Measurements from ENCODE around the gene COL19A1.

The COL19A1 gene

GRCh38 chr6:70129341-70129740 lies 263.0 kb downstream of the COL19A1 start:
- no peak for DNase-seq (ENCODE audit: low spot score in 2 of 2)
- H3K27me3 ChIP-seq (ENCODE audit: low read depth), result no peaks in the 10 kb centered on the region
- no peaks in the 10 kb centered on the region for H3K36me3 ChIP-seq (replicated peaks)
- H3K4me3 ChIP-seq, result no peak overlapping the region
- no peaks in the 10 kb centered on the region for H3K9me3 ChIP-seq
- in situ Hi-C loops (cut with MboI; ENCODE audit: low sequenced_read_pairs), result no loop called here
- H3K4me1 ChIP-seq, result no peaks in the 10 kb centered on the region

GRCh38 chr6:70130865-70131264 lies 264.5 kb downstream of the COL19A1 start:
- H3K4me3 ChIP-seq, result no peak overlapping the region
- no peaks in the 10 kb centered on the region for H3K27me3 ChIP-seq (ENCODE audit: low read depth)
- no peaks in the 10 kb centered on the region for H3K36me3 ChIP-seq (replicated peaks)
- no peak for DNase-seq (ENCODE audit: low spot score in 2 of 2)
- H3K9me3 ChIP-seq, result no peaks in the 10 kb centered on the region
- in situ Hi-C loops (cut with MboI; ENCODE audit: low sequenced_read_pairs), result no loop called here
- H3K4me1 ChIP-seq, result no peaks in the 10 kb centered on the region

GRCh38 chr6:70131528-70131927 lies 265.2 kb downstream of the COL19A1 start:
- Histone ChIP-seq H3K36me3 (replicated peaks) (no peaks in the 10 kb centered on the region), H3K9me3 (no peaks in the 10 kb centered on the region), H3K27me3 (ENCODE audit: low read depth) (no peaks in the 10 kb centered on the region), H3K4me1 (no peaks in the 10 kb centered on the region), H3K4me3 (no peak overlapping the region)
- in situ Hi-C loops (cut with MboI; ENCODE audit: low sequenced_read_pairs), result no loop called here
- DNase-seq (ENCODE audit: low spot score in 2 of 2), result no peak

GRCh38 chr6:70133246-70133645 lies 266.9 kb downstream of the COL19A1 start:
- no peak for DNase-seq (ENCODE audit: low spot score in 2 of 2)
- H3K4me1 ChIP-seq, result peaks cover 14% of the 10 kb centered on the region
- no peaks in the 10 kb centered on the region for H3K9me3 ChIP-seq
- in situ Hi-C loops (cut with MboI; ENCODE audit: low sequenced_read_pairs), result no loop called here
- no peak overlapping the region for H3K4me3 ChIP-seq
- no peaks in the 10 kb centered on the region for H3K27me3 ChIP-seq (ENCODE audit: low read depth)
- H3K36me3 ChIP-seq (replicated peaks), result no peaks in the 10 kb centered on the region

- Histone ChIP-seq H3K36me3 (replicated peaks) (no peaks in the 10 kb centered on the region), H3K27me3 (ENCODE audit: low read depth) (no peaks in the 10 kb centered on the region), H3K9me3 (no peaks in the 10 kb centered on the region), H3K4me3 (no peak overlapping the region), H3K4me1 (peaks cover 25% of the 10 kb centered on the region)
- no peak for DNase-seq (ENCODE audit: low spot score in 2 of 2)
- in situ Hi-C loops (cut with MboI; ENCODE audit: low sequenced_read_pairs), result no loop called here
These were observed 268.2 kb downstream of the COL19A1 start for GRCh38 chr6:70134542-70134941.

- in situ Hi-C loops (cut with MboI; ENCODE audit: low sequenced_read_pairs), result no loop called here
- Histone ChIP-seq H3K4me1 (peaks cover 26% of the 10 kb centered on the region), H3K9me3 (no peaks in the 10 kb centered on the region), H3K4me3 (no peak overlapping the region), H3K36me3 (replicated peaks) (no peaks in the 10 kb centered on the region), H3K27me3 (ENCODE audit: low read depth) (no peaks in the 10 kb centered on the region)
- no peak for DNase-seq (ENCODE audit: low spot score in 2 of 2)
These were observed 269.1 kb downstream of the COL19A1 start for GRCh38 chr6:70135219-70136160.

GRCh38 chr6:70136996-70137395 lies 270.6 kb downstream of the COL19A1 start:
- H3K4me1 ChIP-seq, result peaks cover 30% of the 10 kb centered on the region
- no peaks in the 10 kb centered on the region for H3K36me3 ChIP-seq (replicated peaks)
- in situ Hi-C loops (cut with MboI; ENCODE audit: low sequenced_read_pairs), result no loop called here
- DNase-seq (ENCODE audit: low spot score in 2 of 2), result no peak
- no peaks in the 10 kb centered on the region for H3K9me3 ChIP-seq
- no peak overlapping the region for H3K4me3 ChIP-seq
- H3K27me3 ChIP-seq (ENCODE audit: low read depth), result no peaks in the 10 kb centered on the region

GRCh38 chr6:70140496-70140895 lies 274.1 kb downstream of the COL19A1 start:
- no peaks in the 10 kb centered on the region for H3K36me3 ChIP-seq (replicated peaks)
- peaks cover 36% of the 10 kb centered on the region for H3K4me1 ChIP-seq
- H3K9me3 ChIP-seq, result no peaks in the 10 kb centered on the region
- no peaks in the 10 kb centered on the region for H3K27me3 ChIP-seq (ENCODE audit: low read depth)
- no peak for DNase-seq (ENCODE audit: low spot score in 2 of 2)
- in situ Hi-C loops (cut with MboI; ENCODE audit: low sequenced_read_pairs), result no loop called here
- no peak overlapping the region for H3K4me3 ChIP-seq

- peak; percentile 40 to 84 for DNase-seq (ENCODE audit: low spot score in 2 of 2)
- in situ Hi-C loops (cut with MboI; ENCODE audit: low sequenced_read_pairs), result no loop called here
- Histone ChIP-seq H3K4me3 (no peak overlapping the region), H3K4me1 (peaks cover 34% of the 10 kb centered on the region), H3K9me3 (no peaks in the 10 kb centered on the region), H3K27me3 (ENCODE audit: low read depth) (no peaks in the 10 kb centered on the region), H3K36me3 (replicated peaks) (no peaks in the 10 kb centered on the region)
These were observed 275.7 kb downstream of the COL19A1 start for GRCh38 chr6:70142034-70142433.

- Histone ChIP-seq H3K27me3 (ENCODE audit: low read depth) (no peaks in the 10 kb centered on the region), H3K4me3 (no peak overlapping the region), H3K4me1 (peaks cover 10% of the 10 kb centered on the region), H3K36me3 (replicated peaks) (no peaks in the 10 kb centered on the region), H3K9me3 (no peaks in the 10 kb centered on the region)
- DNase-seq (ENCODE audit: low spot score in 2 of 2), result no peak
- in situ Hi-C loops (cut with MboI; ENCODE audit: low sequenced_read_pairs), result no loop called here
These were observed 278.8 kb downstream of the COL19A1 start for GRCh38 chr6:70145178-70145577.

- in situ Hi-C loops (cut with MboI; ENCODE audit: low sequenced_read_pairs), result no loop called here
- Histone ChIP-seq H3K4me1 (no peaks in the 10 kb centered on the region), H3K9me3 (no peaks in the 10 kb centered on the region), H3K4me3 (no peak overlapping the region), H3K36me3 (replicated peaks) (no peaks in the 10 kb centered on the region), H3K27me3 (ENCODE audit: low read depth) (no peaks in the 10 kb centered on the region)
- DNase-seq (ENCODE audit: low spot score in 2 of 2), result no peak
These were observed 282.9 kb downstream of the COL19A1 start for GRCh38 chr6:70149209-70149788.

- in situ Hi-C loops (cut with MboI; ENCODE audit: low sequenced_read_pairs), result no loop called here
- DNase-seq (ENCODE audit: low spot score in 2 of 2), result no peak
- Histone ChIP-seq H3K9me3 (no peaks in the 10 kb centered on the region), H3K27me3 (ENCODE audit: low read depth) (no peaks in the 10 kb centered on the region), H3K4me3 (no peak overlapping the region), H3K4me1 (no peaks in the 10 kb centered on the region), H3K36me3 (replicated peaks) (no peaks in the 10 kb centered on the region)
These were observed 284.2 kb downstream of the COL19A1 start for GRCh38 chr6:70150521-70150920.

GRCh38 chr6:70151616-70152015 lies 285.3 kb downstream of the COL19A1 start:
- no peaks in the 10 kb centered on the region for H3K9me3 ChIP-seq
- H3K4me1 ChIP-seq, result no peaks in the 10 kb centered on the region
- no peak for DNase-seq (ENCODE audit: low spot score in 2 of 2)
- no peaks in the 10 kb centered on the region for H3K27me3 ChIP-seq (ENCODE audit: low read depth)
- in situ Hi-C loops (cut with MboI; ENCODE audit: low sequenced_read_pairs), result no loop called here
- H3K36me3 ChIP-seq (replicated peaks), result no peaks in the 10 kb centered on the region
- H3K4me3 ChIP-seq, result no peak overlapping the region

GRCh38 chr6:70152786-70153185 lies 286.4 kb downstream of the COL19A1 start:
- no peak for DNase-seq (ENCODE audit: low spot score in 2 of 2)
- Histone ChIP-seq H3K4me1 (no peaks in the 10 kb centered on the region), H3K9me3 (no peaks in the 10 kb centered on the region), H3K36me3 (replicated peaks) (no peaks in the 10 kb centered on the region), H3K4me3 (no peak overlapping the region), H3K27me3 (ENCODE audit: low read depth) (no peaks in the 10 kb centered on the region)
- in situ Hi-C loops (cut with MboI; ENCODE audit: low sequenced_read_pairs), result no loop called here

Measured in HAP-1 (cell line).